Duodenal mucosa (tissue), 2 donors: Measurements from ENCODE around the gene EXOC3L4.

Experiments used
- H3K27ac ChIP-seq: one replicate; pipeline ENCODE4 v1.7.0; 2013; ENCODE audit warnings: low read depth, low read length
- H3K27me3 ChIP-seq, 2 donors: one replicate each; pipeline ENCODE4 v1.7.0; 2013; ENCODE audit warnings: low read length in 2 of 2, control low read depth in 1 of 2; ENCODE audit not compliant: insufficient read depth in 2 of 2, control insufficient read depth in 1 of 2
- H3K36me3 ChIP-seq, 2 donors: one replicate each; pipeline ENCODE4 v1.7.0; 2013; ENCODE audit warnings: low read length in 2 of 2, control low read depth in 1 of 2; ENCODE audit not compliant: insufficient read depth in 2 of 2, control insufficient read depth in 1 of 2
- H3K4me1 ChIP-seq, 2 donors: one replicate each; pipeline ENCODE4 v1.7.0; 2013; ENCODE audit warnings: low read length in 2 of 2, control low read depth in 1 of 2; ENCODE audit not compliant: insufficient read depth in 2 of 2, control insufficient read depth in 1 of 2
- H3K4me3 ChIP-seq, 2 donors: one replicate each; pipeline ENCODE4 v1.7.0; 2013; ENCODE audit warnings: low read length in 2 of 2, low read depth in 1 of 2
- H3K9ac ChIP-seq, 2 donors: one replicate each; pipeline ENCODE4 v1.7.0; 2013; ENCODE audit warnings: low read length in 2 of 2, low read depth in 1 of 2
- H3K9me3 ChIP-seq, 2 donors: one replicate each; pipeline ENCODE4 v1.7.0; 2013; ENCODE audit warnings: low read length in 2 of 2, control low read depth in 1 of 2; ENCODE audit not compliant: control insufficient read depth in 1 of 2

EXOC3L4 gene

DNA sequence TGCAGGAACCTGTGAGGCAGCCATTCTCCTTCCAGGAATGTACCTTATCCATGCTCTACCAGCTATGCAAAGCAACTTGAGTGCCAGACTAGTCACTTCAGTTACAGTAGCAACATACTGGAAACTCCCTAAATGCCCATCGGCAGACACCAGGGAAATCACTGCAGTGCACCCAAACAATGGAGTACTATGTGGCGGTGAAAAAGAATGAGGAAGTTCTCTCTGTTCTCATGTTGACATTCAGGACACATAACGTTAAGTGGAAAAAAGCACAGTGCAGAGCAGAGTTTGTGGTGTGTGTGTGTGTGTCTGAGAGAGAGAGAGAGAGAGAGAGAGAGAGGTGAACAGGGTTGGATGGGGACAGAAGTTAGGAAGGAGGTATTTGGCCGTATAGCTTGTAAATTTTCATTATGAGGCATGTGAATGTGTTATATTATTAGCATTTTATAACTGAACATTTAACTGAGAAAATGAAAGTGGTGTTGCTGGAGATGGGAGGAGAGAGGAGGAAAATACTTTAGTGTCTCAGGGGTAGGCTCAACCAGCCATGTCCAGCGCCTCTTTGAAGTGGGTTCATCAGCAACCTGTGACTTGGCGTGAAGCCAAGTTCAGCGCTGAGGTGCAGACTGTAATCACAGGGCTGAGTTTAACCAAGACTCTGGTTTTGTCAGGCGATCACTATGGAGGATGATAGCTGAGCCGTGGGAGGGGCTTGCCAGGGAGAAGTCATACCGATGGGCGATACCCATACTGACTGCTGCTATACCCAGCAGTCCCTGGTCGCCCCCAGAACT is 46.0 kb downstream of the EXOC3L4 start:
- Histone ChIP-seq H3K4me1 (no peaks in the 10 kb centered on the region), H3K9ac (no peak overlapping the region), H3K9me3 (no peaks in the 10 kb centered on the region), H3K4me3 (no peak overlapping the region), H3K27ac (no peak overlapping the region), H3K27me3 (peaks cover 12 to 20% of the 10 kb centered on the region in 2 donors), H3K36me3 (no peaks in the 10 kb centered on the region)

DNA sequence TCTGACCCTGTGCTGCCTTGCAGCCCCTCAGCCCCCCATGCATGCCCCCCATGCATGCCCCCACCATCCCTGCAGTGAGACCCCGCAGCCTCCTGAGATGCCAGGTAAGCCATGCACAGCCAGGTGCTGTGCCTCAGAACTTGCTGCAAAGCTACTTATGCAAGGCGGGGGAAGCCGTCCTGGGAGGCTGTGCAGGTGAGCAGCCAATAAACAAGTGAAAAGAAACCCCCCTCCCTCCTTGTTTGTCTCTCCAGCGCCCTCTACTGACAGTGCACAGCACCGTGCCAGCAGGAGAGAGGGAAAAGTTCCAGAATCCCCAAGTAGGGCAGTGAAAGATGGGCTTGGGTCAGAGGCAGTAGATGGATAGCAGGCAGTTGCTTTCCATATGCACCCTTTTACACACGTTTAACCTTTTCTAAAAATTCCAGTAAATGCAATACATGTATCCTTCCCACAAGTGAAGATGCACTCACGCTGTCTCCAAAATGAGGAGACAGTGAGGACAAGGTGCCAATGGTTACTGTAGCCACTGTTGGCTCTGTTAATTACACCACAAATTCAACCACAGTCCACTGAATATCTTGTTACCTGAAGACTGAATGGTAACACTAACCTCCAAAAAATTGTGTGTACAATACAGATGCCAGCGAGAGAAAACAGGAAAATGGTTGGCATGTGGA is 46.7 kb downstream of the EXOC3L4 start:
- Histone ChIP-seq H3K9ac (no peak overlapping the region), H3K27me3 (peaks cover 12 to 20% of the 10 kb centered on the region in 2 donors), H3K4me1 (no peaks in the 10 kb centered on the region), H3K27ac (no peak overlapping the region), H3K4me3 (no peak overlapping the region), H3K9me3 (no peaks in the 10 kb centered on the region), H3K36me3 (no peaks in the 10 kb centered on the region)

DNA sequence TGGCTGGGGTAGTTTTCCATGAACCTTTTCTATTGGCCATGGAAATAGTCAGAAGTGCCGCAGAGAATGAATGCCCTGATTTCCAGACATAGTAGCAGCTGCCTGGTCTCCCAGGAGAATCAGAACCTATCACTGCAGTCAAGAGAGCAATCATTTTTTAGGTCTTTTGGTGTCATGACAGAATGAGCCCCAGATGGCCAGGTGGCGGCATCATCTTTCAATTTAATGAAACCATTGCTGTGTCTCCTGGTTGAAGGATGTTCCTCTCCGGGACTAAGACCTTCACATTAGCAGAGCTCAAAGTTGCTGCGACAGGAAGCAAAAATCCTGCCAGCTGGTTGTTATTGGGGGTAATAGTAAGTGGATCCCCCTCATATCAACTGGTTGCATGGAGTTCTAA is 47.5 kb downstream of the EXOC3L4 start:
- H3K27me3 ChIP-seq, result peaks cover 12 to 20% of the 10 kb centered on the region in 2 donors
- no peaks in the 10 kb centered on the region for H3K4me1 ChIP-seq
- no peaks in the 10 kb centered on the region for H3K9me3 ChIP-seq
- no peak overlapping the region for H3K4me3 ChIP-seq
- H3K27ac ChIP-seq, result no peak overlapping the region
- no peaks in the 10 kb centered on the region for H3K36me3 ChIP-seq
- no peak overlapping the region for H3K9ac ChIP-seq

GRCh38 chr14:103142721-103143302 is 48.3 kb downstream of the EXOC3L4 start:
- Histone ChIP-seq H3K27me3 (peaks cover 12 to 20% of the 10 kb centered on the region in 2 donors), H3K36me3 (no peaks in the 10 kb centered on the region), H3K4me3 (no peak overlapping the region), H3K27ac (no peak overlapping the region), H3K9me3 (no peaks in the 10 kb centered on the region), H3K4me1 (no peaks in the 10 kb centered on the region), H3K9ac (no peak overlapping the region)

DNA sequence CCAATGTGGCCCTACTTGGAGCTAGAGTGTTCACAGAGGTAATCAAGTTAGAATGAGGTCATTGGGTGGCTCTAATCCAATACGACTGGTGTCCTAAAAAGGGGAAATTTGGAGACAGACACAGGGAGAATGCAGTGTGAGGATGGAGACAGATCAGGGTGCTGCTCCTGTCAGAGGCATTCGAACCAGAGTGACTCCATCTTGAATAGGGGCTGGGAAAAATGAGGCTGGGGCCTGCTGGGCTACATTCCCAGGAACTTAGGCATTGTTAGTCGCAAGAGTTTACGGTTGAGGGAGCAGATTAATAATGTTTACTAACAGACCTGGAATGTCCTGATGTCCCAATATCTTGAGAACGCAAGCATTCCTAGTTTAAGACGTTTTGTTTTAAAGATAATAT is 49.0 kb downstream of the EXOC3L4 start:
- no peak overlapping the region for H3K27ac ChIP-seq
- H3K36me3 ChIP-seq, result no peaks in the 10 kb centered on the region
- no peaks in the 10 kb centered on the region for H3K9me3 ChIP-seq
- no peaks in the 10 kb centered on the region for H3K4me1 ChIP-seq
- H3K4me3 ChIP-seq, result no peak overlapping the region
- H3K27me3 ChIP-seq, result peaks cover 12 to 20% of the 10 kb centered on the region in 2 donors
- no peak overlapping the region for H3K9ac ChIP-seq

GRCh38 chr14:103144085-103144484 is 49.6 kb downstream of the EXOC3L4 start:
- no peak overlapping the region for H3K27ac ChIP-seq
- H3K36me3 ChIP-seq, result no peaks in the 10 kb centered on the region
- H3K4me1 ChIP-seq, result no peaks in the 10 kb centered on the region
- H3K4me3 ChIP-seq, result no peak overlapping the region
- H3K9ac ChIP-seq, result no peak overlapping the region
- no peaks in the 10 kb centered on the region for H3K9me3 ChIP-seq
- peaks cover 12 to 20% of the 10 kb centered on the region in 2 donors for H3K27me3 ChIP-seq

DNA sequence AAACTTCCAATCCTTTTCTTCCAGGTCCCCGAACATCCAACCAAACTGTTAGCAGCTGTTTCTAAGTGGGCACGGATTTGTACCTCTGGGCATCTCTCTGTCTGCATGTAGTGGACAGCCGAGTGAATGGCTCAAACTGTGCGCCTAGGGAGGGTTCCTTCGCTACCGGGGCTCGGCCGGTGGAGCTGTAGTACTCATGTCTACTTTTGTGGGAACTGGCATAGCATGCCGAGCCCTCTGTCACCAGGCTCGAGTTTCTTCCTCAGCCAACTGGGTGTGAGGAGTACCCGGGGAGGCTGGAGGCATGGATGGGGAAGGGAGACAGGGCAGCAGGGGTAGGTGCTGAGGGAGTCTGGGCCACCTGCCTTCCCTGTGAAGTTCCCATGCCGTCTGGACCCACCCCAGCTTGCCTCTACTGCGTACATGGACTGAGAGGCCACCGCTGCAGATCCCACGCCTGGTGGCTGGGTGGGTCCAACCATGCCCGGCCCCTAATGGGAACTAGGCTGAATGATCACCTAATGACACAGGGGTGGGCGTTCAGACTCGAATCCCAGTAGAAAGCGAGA is 51.7 kb downstream of the EXOC3L4 start:
- Histone ChIP-seq H3K9ac (no peak overlapping the region), H3K27me3 (peaks cover 12 to 19% of the 10 kb centered on the region in 2 donors), H3K4me3 (no peak overlapping the region), H3K36me3 (no peaks in the 10 kb centered on the region), H3K4me1 (no peaks in the 10 kb centered on the region), H3K9me3 (no peaks in the 10 kb centered on the region), H3K27ac (no peak overlapping the region)

- peaks cover 0 to 6% of the 10 kb centered on the region in 2 donors for H3K27me3 ChIP-seq
- H3K36me3 ChIP-seq, result no peaks in the 10 kb centered on the region
- no peaks in the 10 kb centered on the region for H3K4me1 ChIP-seq
- H3K9ac ChIP-seq, result no peak overlapping the region
- H3K4me3 ChIP-seq, result no peak overlapping the region
- H3K9me3 ChIP-seq, result no peaks in the 10 kb centered on the region
- H3K27ac ChIP-seq, result no peak overlapping the region
These were observed 55.1 kb downstream of the EXOC3L4 start for GRCh38 chr14:103149351-103150237.

DNA sequence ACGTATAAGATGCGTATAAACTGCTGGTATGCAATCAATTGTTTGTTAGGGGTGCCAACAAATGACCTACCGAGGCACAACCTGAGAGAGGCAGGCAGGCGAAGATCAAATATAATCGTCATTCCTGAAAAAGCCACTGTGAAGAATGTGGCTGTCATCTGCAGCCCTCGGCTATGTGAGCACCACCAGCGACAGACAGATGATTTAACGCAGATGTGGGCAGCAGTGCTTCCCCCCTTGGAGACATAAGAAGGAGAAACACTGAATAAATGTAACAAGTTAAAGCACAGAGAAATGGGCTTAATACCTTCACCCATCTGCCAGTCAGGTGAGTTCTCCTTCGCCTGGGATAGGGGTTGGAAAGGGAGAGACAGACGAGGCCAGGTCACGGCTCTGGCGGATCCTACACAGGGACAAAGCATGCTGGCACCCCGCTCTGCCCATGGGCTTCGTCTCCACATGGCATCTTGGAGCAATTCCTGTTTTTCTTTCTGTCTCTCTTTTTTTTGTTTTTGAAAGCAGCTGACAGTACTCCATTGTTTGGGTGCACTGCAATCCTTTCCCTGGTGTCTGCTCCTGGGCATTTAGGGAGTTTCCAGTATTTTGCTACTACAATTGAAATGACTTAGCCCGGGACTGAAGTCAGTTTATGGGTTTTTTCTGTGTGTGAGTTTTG is 56.9 kb downstream of the EXOC3L4 start:
- peaks cover 0 to 9% of the 10 kb centered on the region in 2 donors for H3K27me3 ChIP-seq
- no peaks in the 10 kb centered on the region for H3K4me1 ChIP-seq
- no peak overlapping the region for H3K9ac ChIP-seq
- H3K27ac ChIP-seq, result no peak overlapping the region
- H3K36me3 ChIP-seq, result no peaks in the 10 kb centered on the region
- no peak overlapping the region for H3K4me3 ChIP-seq
- H3K9me3 ChIP-seq, result no peaks in the 10 kb centered on the region
